HG02623 (cell line): ENCODE measurements around the gene ENSA.
"Not testable (repeated sequence)": the region's sequence is repeated elsewhere in the genome, so short reads cannot be mapped to it uniquely, and the experiment has no call there.

Source experiments
- ATAC-seq: cut with Tn5 transposase; IDR thresholded peaks from one replicate; pipeline ENCODE4 v1.9.1; 2021; ENCODE audit warnings: moderate library complexity; ENCODE audit not compliant: unreplicated experiment

Gene ENSA

DNA sequence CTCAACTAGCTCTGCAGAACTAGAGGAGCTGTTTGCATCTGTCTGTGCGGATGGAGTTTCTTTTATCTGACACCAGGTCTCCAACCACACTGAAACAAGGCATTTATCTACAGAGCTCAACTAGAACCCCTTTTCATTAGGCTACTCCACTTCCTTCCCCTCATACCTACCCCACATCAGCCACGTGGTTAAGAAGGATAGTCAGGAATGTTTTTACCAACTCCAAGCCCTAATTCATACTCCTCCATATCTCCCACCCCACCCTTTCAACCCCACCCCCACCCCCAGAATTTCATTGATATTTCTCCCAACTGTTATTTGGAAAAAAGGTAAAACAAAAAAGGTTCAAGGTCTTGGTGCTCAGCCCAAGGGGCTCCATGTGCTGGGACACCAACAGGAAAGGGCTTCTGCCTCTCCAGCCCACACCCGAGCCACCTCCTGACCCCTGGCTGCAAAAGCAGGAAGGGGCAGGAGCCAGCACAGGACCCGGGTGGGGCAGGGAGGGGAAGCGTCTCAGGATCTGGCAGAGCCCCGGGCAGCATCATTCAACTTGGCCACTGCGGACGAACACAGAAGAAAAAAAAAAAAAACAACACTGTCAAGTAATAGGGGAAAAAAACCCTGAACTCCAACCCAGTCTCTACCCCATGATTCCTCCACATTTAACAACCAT, 7.0 kb downstream of the ENSA start:
- no peak for ATAC-seq

- ATAC-seq, result no peak
Measured at GRCh38 chr1:150621497-150622302, 7.7 kb downstream of the ENSA start.

DNA sequence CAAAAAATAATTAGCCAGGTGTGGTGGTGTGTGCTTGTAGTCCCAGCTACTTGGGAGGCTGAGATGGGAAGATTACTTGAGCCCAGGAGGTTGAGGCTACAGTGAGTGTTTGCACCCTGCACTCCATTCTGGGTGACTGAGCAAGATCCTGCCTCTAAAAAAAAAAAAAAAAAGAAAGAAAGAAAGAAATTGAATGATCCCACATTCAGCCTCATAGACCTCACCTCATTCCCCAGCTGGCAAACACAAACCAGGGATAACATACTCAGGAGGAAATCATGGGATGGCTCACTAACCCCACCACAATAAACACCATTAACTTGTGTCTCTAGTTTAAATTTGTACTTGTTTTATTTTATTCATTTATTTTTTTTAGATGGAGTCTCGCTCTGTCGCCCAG, 8.5 kb downstream of the ENSA start:
- no peak for ATAC-seq

DNA sequence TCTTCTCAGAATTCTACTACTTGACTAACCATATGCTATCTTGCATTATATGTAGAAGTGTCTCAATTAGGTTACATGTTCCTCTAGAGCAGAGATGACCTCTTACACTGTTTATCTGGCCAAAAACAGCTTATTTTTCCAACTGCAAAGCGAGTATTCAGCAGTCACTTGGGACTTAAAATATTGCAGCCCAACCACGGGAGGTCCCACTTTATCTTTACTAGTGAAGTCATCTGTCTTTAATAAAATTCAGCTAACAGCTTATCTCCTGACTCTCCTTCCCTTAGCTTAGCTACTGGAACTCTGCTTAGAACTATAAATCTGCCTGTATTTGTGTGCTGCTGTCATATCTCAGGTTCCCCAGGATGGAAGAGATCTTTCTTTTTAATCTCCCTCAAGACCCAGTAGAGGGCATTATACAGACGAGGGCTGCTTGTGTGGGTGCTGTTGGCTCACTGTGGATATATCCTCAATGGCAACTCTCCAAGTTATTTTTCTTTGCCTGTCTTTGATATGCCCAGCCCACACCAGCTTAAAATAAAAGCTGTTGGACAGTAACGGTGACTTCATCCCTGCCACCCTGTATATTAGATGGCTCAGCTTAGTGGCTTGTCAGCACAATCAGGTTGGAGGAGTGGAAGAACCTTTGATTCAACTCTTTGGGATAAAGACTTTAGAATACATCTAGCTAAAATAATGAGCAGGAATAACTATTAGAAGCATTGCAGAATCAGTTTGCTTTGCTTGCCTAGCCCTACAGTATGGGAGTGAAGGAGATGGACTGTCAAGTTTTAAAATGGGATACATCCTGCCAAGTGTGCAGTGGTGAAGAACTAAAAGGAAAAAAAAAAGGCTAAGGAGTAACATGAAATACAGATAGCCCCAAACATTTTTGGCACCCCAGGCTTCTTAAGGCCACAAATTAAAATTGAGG, 9.6 kb downstream of the ENSA start:
- no peak for ATAC-seq

- no peak for ATAC-seq
Measured at GRCh38 chr1:150615346-150616201, 13.8 kb downstream of the ENSA start.

DNA sequence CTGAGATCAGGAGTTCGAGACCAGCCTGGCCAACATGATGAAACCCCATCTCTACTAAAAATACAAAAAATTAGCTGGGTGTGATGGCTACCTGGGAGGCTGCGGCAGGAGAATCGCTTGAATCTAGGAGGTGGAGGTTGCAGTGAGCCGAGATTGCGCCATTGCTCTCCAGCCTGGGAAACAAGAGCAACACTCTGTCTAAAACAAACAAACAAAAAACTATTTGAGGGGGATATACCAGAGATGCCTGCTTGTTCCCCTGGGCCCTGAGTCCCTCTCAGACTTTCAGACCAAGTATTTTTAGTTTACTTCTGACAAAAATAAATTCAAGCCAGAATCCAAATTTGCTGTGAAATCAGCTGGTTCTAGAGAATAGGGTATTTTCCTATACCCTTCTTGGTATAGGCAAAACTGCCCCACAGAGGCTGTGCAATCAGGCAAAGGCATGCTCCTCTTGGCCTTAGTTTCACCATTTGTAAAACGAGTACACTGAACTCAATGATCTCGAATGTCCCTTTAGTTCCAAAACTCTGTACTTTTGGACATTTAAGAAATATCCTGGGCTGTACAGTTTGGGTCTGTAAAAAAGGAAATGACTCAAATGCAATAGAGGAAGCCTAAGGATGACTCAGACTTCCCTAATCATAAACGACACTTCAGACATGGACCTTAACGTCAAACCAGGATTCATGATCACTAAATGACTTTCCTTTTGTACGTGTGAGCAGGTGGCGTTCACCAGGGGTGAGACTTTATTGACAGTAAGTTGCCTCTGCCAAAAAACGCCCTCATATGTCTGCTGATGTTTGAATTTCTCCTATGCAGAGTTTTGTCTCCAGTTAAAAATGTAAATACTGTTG, 16.1 kb downstream of the ENSA start:
- ATAC-seq, result no peak

GRCh38 chr1:150612014-150612345, 17.4 kb downstream of the ENSA start:
- ATAC-seq, result no peak

- no peak for ATAC-seq
Measured at GRCh38 chr1:150610576-150610975, 18.8 kb downstream of the ENSA start.

GRCh38 chr1:150609732-150610131, 19.7 kb downstream of the ENSA start:
- ATAC-seq, result no peak

DNA sequence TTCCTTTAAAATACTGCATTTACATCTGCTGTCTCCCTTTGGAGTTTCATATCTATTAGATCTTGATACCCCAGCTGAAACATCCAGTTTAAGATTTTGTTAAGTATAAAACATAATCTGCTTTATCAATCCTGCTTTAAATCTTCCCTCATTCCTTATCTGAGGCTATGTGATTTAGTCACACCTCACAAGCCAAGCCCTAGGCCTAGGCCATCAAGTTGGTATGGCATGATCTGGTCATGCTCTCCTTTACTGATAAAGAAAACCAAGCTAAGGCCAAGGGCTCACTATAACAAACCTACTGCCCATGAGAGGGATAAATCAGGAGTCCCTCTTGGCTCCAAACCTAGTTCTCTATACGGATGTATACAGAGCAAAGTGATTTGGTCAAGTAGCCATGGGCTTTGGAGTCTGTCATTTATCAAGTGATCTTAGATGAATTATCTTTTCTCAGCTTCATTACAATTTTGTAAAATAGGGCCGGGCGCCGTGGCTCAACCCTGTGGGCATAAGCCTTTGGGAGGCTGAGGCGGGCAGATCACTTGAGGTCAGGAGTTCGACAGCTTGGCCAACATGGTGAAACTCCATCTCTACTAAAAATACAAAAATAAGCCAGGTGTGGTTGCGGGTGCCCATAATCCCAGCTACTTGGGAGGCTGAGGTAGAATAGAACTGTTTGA, 22.8 kb downstream of the ENSA start:
- no peak for ATAC-seq

- not testable (repeated sequence) for ATAC-seq
Measured at GRCh38 chr1:150605451-150605731, 24.0 kb downstream of the ENSA start.

DNA sequence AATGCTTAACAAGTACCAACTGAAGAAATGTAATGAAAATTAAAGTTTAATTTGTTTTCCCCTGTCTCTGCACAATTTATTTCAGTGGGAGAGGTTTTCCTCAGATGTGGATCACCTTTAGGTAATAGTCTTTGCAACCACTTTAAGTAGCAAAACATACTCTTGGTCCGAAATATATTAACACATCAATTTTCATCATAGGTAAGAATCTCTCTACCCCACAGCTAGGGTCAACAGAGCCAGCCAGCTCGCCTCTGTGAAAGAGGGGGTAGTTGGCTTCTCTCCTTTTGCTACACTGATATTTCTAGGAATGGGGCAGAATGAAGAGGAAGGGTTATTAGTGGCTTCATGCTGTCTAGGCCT, 25.2 kb downstream of the ENSA start:
- no peak for ATAC-seq

- no peak for ATAC-seq
Measured at GRCh38 chr1:150603711-150604110, 25.7 kb downstream of the ENSA start.

GRCh38 chr1:150602372-150602771, 27.0 kb downstream of the ENSA start:
- ATAC-seq, result not testable (repeated sequence)

DNA sequence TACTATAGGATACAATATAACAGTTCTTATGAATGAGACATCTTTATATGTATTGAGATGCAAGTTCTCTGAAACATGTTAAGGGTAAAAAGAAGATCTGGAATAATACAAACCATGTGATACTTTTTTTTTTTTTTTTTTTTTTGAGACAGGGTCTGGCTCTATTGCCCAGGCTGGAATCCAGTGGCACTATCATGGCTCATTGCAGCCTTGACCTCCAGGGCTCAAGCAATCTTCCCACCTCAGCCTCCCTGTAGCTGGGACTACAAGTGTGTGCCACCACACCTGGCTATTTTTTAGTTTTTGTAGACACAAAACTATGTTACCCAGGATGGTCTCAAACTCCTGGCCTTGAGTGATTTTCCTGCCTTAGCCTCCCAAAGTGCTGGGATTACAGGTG, 27.9 kb downstream of the ENSA start:
- ATAC-seq, result no peak

DNA sequence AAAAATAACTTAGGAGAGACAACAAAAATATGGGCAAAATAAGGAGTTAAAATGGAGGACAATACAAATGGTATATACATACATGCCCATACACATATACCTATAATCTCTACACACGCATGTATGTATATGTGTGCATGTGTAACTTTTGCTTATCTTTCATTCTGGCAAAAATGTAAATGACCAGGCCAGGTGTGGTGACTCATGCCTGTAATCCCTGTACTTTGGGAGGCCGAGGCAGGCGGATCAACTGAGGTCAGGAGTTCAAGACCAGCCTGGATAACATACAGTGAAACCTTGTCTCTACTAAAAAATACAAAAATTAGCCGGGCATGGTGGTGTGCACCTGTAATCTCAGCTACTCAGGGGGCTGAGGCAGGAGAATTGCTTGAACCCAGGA, 31.1 kb downstream of the ENSA start:
- not testable (repeated sequence) for ATAC-seq

DNA sequence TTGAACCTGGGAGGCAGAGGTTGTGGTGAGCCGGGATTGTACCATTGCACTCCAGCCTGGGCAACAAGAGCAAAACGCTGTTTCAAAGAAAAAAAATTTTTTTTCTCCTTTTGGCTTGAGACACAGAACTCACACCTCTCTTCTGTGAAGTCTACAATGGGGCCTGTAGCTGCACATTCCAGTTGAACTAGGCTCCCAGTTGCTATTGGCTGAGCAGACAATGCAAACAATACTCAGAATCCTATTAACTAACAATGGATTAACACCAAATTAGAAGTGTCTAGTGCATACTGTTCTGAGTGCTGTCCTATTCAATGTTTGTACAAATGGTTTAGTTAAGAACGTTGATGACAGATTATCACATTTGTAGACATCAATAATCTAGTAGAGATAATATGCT, 32.4 kb downstream of the ENSA start:
- ATAC-seq, result no peak

GRCh38 chr1:150596095-150596892, 33.1 kb downstream of the ENSA start:
- ATAC-seq, result no peak

DNA sequence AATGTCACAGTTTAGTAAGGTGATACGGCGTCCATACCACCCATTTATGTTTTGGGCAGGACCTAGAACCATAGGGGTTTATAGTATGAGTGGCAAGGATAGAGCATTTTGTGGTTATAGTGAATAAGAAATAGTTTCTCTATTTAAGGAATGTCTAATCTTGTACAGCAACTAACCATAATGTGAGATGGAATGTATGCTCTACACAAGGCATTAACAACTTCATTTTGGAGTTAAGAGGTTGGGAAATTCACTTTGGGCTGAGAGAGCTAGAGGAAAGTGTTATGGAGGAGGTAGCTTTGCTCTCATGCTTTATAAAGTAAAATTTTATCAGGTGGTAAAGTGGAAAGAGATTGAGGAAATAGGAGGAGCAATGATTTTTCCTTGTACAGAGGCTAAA, 47.0 kb downstream of the ENSA start:
- ATAC-seq, result no peak
